ENCODE data around the gene PLPP2.

The PLPP2 gene

GRCh38 chr19:315811-316210 is 24.6 kb upstream of the PLPP2 start:
- no peak for DNase-seq (ENCODE audit: low read depth in 1 of 2, low spot score in 1 of 2)

GRCh38 chr19:313988-314815 is 23.0 kb upstream of the PLPP2 start:
- no peak for DNase-seq (ENCODE audit: low read depth in 1 of 2, low spot score in 1 of 2)

- no peak for DNase-seq (ENCODE audit: low read depth in 1 of 2, low spot score in 1 of 2)
Measured at GRCh38 chr19:313169-313987, 22.2 kb upstream of the PLPP2 start.

GRCh38 chr19:311813-312261 is 20.6 kb upstream of the PLPP2 start:
- DNase-seq (ENCODE audit: low read depth in 1 of 2, low spot score in 1 of 2) = no peak

GRCh38 chr19:310781-311496 is 19.7 kb upstream of the PLPP2 start:
- DNase-seq (ENCODE audit: low read depth in 1 of 2, low spot score in 1 of 2) = no peak

GRCh38 chr19:310141-310651 is 19.0 kb upstream of the PLPP2 start:
- no peak for DNase-seq (ENCODE audit: low read depth in 1 of 2, low spot score in 1 of 2)

GRCh38 chr19:309206-309565 is 18.0 kb upstream of the PLPP2 start:
- DNase-seq (ENCODE audit: low read depth in 1 of 2, low spot score in 1 of 2) = no peak

- no peak for DNase-seq (ENCODE audit: low read depth in 1 of 2, low spot score in 1 of 2)
Measured at GRCh38 chr19:308471-309205, 17.4 kb upstream of the PLPP2 start.

GRCh38 chr19:307793-308420 is 16.7 kb upstream of the PLPP2 start:
- no peak for DNase-seq (ENCODE audit: low read depth in 1 of 2, low spot score in 1 of 2)

GRCh38 chr19:307111-307531 is 15.9 kb upstream of the PLPP2 start:
- no peak for DNase-seq (ENCODE audit: low read depth in 1 of 2, low spot score in 1 of 2)

- DNase-seq (ENCODE audit: low read depth in 1 of 2, low spot score in 1 of 2) = no peak
Measured at GRCh38 chr19:306151-306900, 15.1 kb upstream of the PLPP2 start.

- DNase-seq (ENCODE audit: low read depth in 1 of 2, low spot score in 1 of 2) = no peak
Measured at GRCh38 chr19:305240-306150, 14.3 kb upstream of the PLPP2 start.

GRCh38 chr19:296476-297225 is 5.4 kb upstream of the PLPP2 start:
- no peak for DNase-seq (ENCODE audit: low read depth in 1 of 2, low spot score in 1 of 2)

GRCh38 chr19:295687-296370 is 4.6 kb upstream of the PLPP2 start:
- DNase-seq (ENCODE audit: low read depth in 1 of 2, low spot score in 1 of 2) = no peak

- DNase-seq (ENCODE audit: low read depth in 1 of 2, low spot score in 1 of 2) = peak in 1 of 2 donors; percentile 36
Measured at GRCh38 chr19:294946-295686, 3.9 kb upstream of the PLPP2 start.

GRCh38 chr19:294341-294945 is 3.2 kb upstream of the PLPP2 start:
- no peak for DNase-seq (ENCODE audit: low read depth in 1 of 2, low spot score in 1 of 2)

All from stimulated activated CD4-positive, alpha-beta T cell treated with anti-CD3 and anti-CD28 coated beads, Interleukin-15, amount 100 ng/mL, for 1 hour (primary cell).